OCI-LY3 (cell line): ENCODE measurements around the gene PXK.

Experiments
- CTCF ChIP-seq: fragments of 200-600, 300-600 bp; sonication (generic); IDR thresholded peaks from 2 replicates; pipeline ENCODE4 v1.5.1; 2014; ENCODE audit warnings: antibody characterized with exemption, low read length, low read depth
- EZH2phosphoT487 ChIP-seq: fragments of 200-600 bp; shearing (Covaris generic); IDR thresholded peaks from 2 replicates; pipeline ENCODE4 v1.6.1; 2018; ENCODE audit warnings: antibody characterized with exemption, mixed run types, low read depth

- no peak for TF ChIP-seq EZH2phosphoT487
- no peak for TF ChIP-seq CTCF
Observed at GRCh38 chr3:58326267-58326900, 6.3 kb upstream of the PXK start.
